DOHH2 (cell line): Measurements from ENCODE around the gene DFFB.

Experiments used
- H3F3A ChIP-seq: fragments of 200-600 bp; sonication (generic), shearing (Covaris generic); 2 replicates; pipeline ENCODE4 v1.6.0; 2016; ENCODE audit warnings: antibody characterized with exemption, mild to moderate bottlenecking; ENCODE audit not compliant: control insufficient read depth, insufficient read depth
- H3K27ac ChIP-seq: fragments of 200-600 bp; sonication (generic); 2 replicates; pipeline ENCODE4 v1.5.1; 2014; ENCODE audit warnings: low read depth, mild to moderate bottlenecking, low read length, moderate library complexity
- H3K27me3 ChIP-seq: fragments of 200-600 bp; sonication (generic); 2 replicates; pipeline ENCODE4 v1.6.1; 2014; ENCODE audit warnings: mild to moderate bottlenecking, low read length, mixed read lengths; ENCODE audit not compliant: control insufficient read depth
- H3K36me3 ChIP-seq: fragments of 200-600 bp; sonication (generic); 2 replicates; pipeline ENCODE4 v1.6.1; 2014; ENCODE audit warnings: mild to moderate bottlenecking, low read length, moderate library complexity, mixed read lengths; ENCODE audit not compliant: control insufficient read depth
- H3K4me1 ChIP-seq: fragments of 200-600 bp; sonication (generic); 2 replicates; pipeline ENCODE4 v1.6.1; 2014; ENCODE audit warnings: mild to moderate bottlenecking, low read length, mixed read lengths; ENCODE audit not compliant: control insufficient read depth
- H3K4me2 ChIP-seq: fragments of 200-600 bp; sonication (generic); 2 replicates; pipeline ENCODE4 v1.6.0; 2014; ENCODE audit warnings: mild to moderate bottlenecking, low read length, moderate library complexity
- H3K4me3 ChIP-seq: fragments of 200-600 bp; sonication (generic); 2 replicates; pipeline ENCODE4 v1.5.1; 2014; ENCODE audit warnings: mild to moderate bottlenecking, low read length, mixed read lengths
- H3K79me2 ChIP-seq: fragments of 200-600 bp; sonication (generic); 2 replicates; pipeline ENCODE4 v1.6.1; 2014; ENCODE audit warnings: mild to moderate bottlenecking, low read length, mixed read lengths; ENCODE audit not compliant: control insufficient read depth
- H3K9me2 ChIP-seq: fragments of 200-600 bp; sonication (generic); replicated peaks from 2 replicates; pipeline ENCODE4 v1.6.1; 2014; ENCODE audit warnings: mild to moderate bottlenecking, low read length, mixed read lengths; ENCODE audit not compliant: control insufficient read depth
- H3K9me3 ChIP-seq: fragments of 200-600 bp; sonication (generic); 2 replicates; pipeline ENCODE4 v1.6.1; 2014; ENCODE audit warnings: antibody characterized with exemption, low read length, mixed read lengths; ENCODE audit not compliant: control insufficient read depth, insufficient read depth
- H4K20me1 ChIP-seq: fragments of 200-600 bp; sonication (generic); 2 replicates; pipeline ENCODE4 v1.6.0; 2014; ENCODE audit warnings: low read depth, mild to moderate bottlenecking, antibody characterized with exemption, low read length, moderate library complexity; ENCODE audit not compliant: control insufficient read depth, insufficient read depth
- CTCF ChIP-seq: fragments of 200-600 bp; sonication (generic); IDR thresholded peaks from one replicate; pipeline ENCODE4 v1.5.1; 2014; ENCODE audit warnings: antibody characterized with exemption, mild to moderate bottlenecking, low read depth, low read length; ENCODE audit not compliant: poor library complexity, severe bottlenecking
- EZH2phosphoT487 ChIP-seq: fragments of 200-600 bp; sonication (generic); IDR thresholded peaks from 2 replicates; pipeline ENCODE4 v1.6.1; 2017; ENCODE audit warnings: borderline replicate concordance, mild to moderate bottlenecking, antibody characterized with exemption, low read length, moderate library complexity, mixed read lengths

Gene DFFB

GRCh38 chr1:3821447-3821846 lies 35.8 kb upstream of the DFFB start:
- no peak overlapping the region for H3K27ac ChIP-seq
- TF ChIP-seq CTCF (no peak), EZH2phosphoT487 (no peak)
- no peaks in the 10 kb centered on the region for H3F3A ChIP-seq
- H3K9me2 ChIP-seq: no peaks in the 10 kb centered on the region
- no peaks in the 10 kb centered on the region for H3K79me2 ChIP-seq
- H3K27me3 ChIP-seq: no peaks in the 10 kb centered on the region
- H3K36me3 ChIP-seq: peaks cover 43% of the 10 kb centered on the region
- no peaks in the 10 kb centered on the region for H3K4me1 ChIP-seq
- no peaks in the 10 kb centered on the region for H3K9me3 ChIP-seq
- H4K20me1 ChIP-seq: no peaks in the 10 kb centered on the region
- no peak overlapping the region for H3K4me2 ChIP-seq
- H3K4me3 ChIP-seq: no peak overlapping the region

- Histone ChIP-seq H3K36me3 (peaks cover 47% of the 10 kb centered on the region), H3K4me3 (no peak overlapping the region), H3K4me2 (no peak overlapping the region), H3K27me3 (no peaks in the 10 kb centered on the region), H3K79me2 (no peaks in the 10 kb centered on the region), H4K20me1 (no peaks in the 10 kb centered on the region), H3F3A (no peaks in the 10 kb centered on the region), H3K4me1 (no peaks in the 10 kb centered on the region), H3K9me2 (no peaks in the 10 kb centered on the region), H3K9me3 (no peaks in the 10 kb centered on the region), H3K27ac (no peak overlapping the region)
- no peak for TF ChIP-seq CTCF
Observed at GRCh38 chr1:3821908-3822307, 35.4 kb upstream of the DFFB start.

- H3K4me3 ChIP-seq: no peak overlapping the region
- H3K9me2 ChIP-seq: no peaks in the 10 kb centered on the region
- no peaks in the 10 kb centered on the region for H3K79me2 ChIP-seq
- TF ChIP-seq CTCF: no peak
- TF ChIP-seq EZH2phosphoT487: no peak
- no peaks in the 10 kb centered on the region for H3K9me3 ChIP-seq
- H3K36me3 ChIP-seq: peaks cover 50% of the 10 kb centered on the region
- no peaks in the 10 kb centered on the region for H3K27me3 ChIP-seq
- H3K27ac ChIP-seq: no peak overlapping the region
- H3K4me1 ChIP-seq: no peaks in the 10 kb centered on the region
- H4K20me1 ChIP-seq: no peaks in the 10 kb centered on the region
- no peak overlapping the region for H3K4me2 ChIP-seq
- H3F3A ChIP-seq: no peaks in the 10 kb centered on the region
Observed at GRCh38 chr1:3822421-3822820, 34.9 kb upstream of the DFFB start.

GRCh38 chr1:3824650-3825049 lies 32.6 kb upstream of the DFFB start:
- Histone ChIP-seq H3K4me1 (no peaks in the 10 kb centered on the region), H3K36me3 (peaks cover 71% of the 10 kb centered on the region), H3K9me3 (no peaks in the 10 kb centered on the region), H3K79me2 (no peaks in the 10 kb centered on the region), H3K27me3 (no peaks in the 10 kb centered on the region), H4K20me1 (no peaks in the 10 kb centered on the region), H3K4me3 (no peak overlapping the region), H3F3A (no peaks in the 10 kb centered on the region), H3K9me2 (no peaks in the 10 kb centered on the region), H3K27ac (no peak overlapping the region), H3K4me2 (no peak overlapping the region)
- TF ChIP-seq EZH2phosphoT487 (no peak), CTCF (no peak)
